D721Med (cell line): Measurements from ENCODE around the gene NCK2.

Source experiments
- DNase-seq: peaks from one replicate; pipeline ENCODE4 v3.0.0; 2011; ENCODE audit warnings: low spot score; ENCODE audit not compliant: insufficient read length
- FAIRE-seq: peaks from 2 replicates; lab custom pipeline; 2011; peaks lifted over from hg19 to GRCh38; lab: Jason Lieb, UNC
- CTCF ChIP-seq: IDR thresholded peaks from 2 replicates; pipeline ENCODE4 v1.5.1; 2012; ENCODE audit warnings: mild to moderate bottlenecking, control low read depth; ENCODE audit not compliant: insufficient read depth; ENCODE audit errors: missing control alignments

NCK2 gene

GRCh38 chr2:105761931-105762515 lies 17.3 kb downstream of the NCK2 start:
- DNase-seq (no peak), FAIRE-seq (no peak)

GRCh38 chr2:105763076-105763475 lies 18.4 kb downstream of the NCK2 start:
- FAIRE-seq: no peak
- no peak for DNase-seq

More at GRCh38 chr2:105761931-105762515, 17.3 kb downstream of the NCK2 start:
- TF ChIP-seq CTCF: no peak

GRCh38 chr2:105764059-105764458 lies 19.3 kb downstream of the NCK2 start:
- TF ChIP-seq CTCF: no peak
- FAIRE-seq: no peak

More at GRCh38 chr2:105763076-105763475, 18.4 kb downstream of the NCK2 start:
- TF ChIP-seq CTCF: no peak

GRCh38 chr2:105765415-105766299 lies 20.9 kb downstream of the NCK2 start:
- no peak for TF ChIP-seq CTCF
- no peak for DNase-seq
- FAIRE-seq: no peak

More at GRCh38 chr2:105764059-105764458, 19.3 kb downstream of the NCK2 start:
- no peak for DNase-seq

- FAIRE-seq: no peak
- no peak for DNase-seq
- no peak for TF ChIP-seq CTCF
These were observed 21.7 kb downstream of the NCK2 start for GRCh38 chr2:105766300-105766866.

- DNase-seq (no peak), FAIRE-seq (no peak)
- no peak for TF ChIP-seq CTCF
These were observed 23.5 kb downstream of the NCK2 start for GRCh38 chr2:105768176-105768575.

- DNase-seq (no peak), FAIRE-seq (no peak)
- no peak for TF ChIP-seq CTCF
These were observed 24.3 kb downstream of the NCK2 start for GRCh38 chr2:105768961-105769452.
